Left lung (tissue), 10 donors: ENCODE measurements around the gene TTC7B. TPM values are rescaled to one million over a fixed set of nuclear protein-coding genes. Genes with fewer than 3 reads are reported as not detected.

ENCODE experiments used
- ATAC-seq: fragments of 200-7000 bp; cut with Tn5 transposase; one replicate; pipeline ENCODE4 v1.9.1; 2020; ENCODE audit warnings: moderate library complexity
- DNase-seq, 4 donors: peaks; one replicate each; pipeline ENCODE4 v3.0.0-alpha.2; 2013 to 2020
- H3K27ac ChIP-seq, 2 donors: fragments of 200-600 bp; sonication (generic) in 1 of 2; one replicate each; pipeline versions ENCODE4 v1.5.0 to v1.8.0; 2020 to 2021
- H3K27me3 ChIP-seq, 2 donors: fragments of 200-600 bp; sonication (generic) in 1 of 2; one replicate each; pipeline versions ENCODE4 v1.5.0 to v1.8.0; 2020 to 2021
- H3K36me3 ChIP-seq, 2 donors: fragments of 200-600 bp; sonication (generic) in 1 of 2; one replicate each; pipeline versions ENCODE4 v1.5.0 to v1.8.0; 2020 to 2021
- H3K4me1 ChIP-seq, 2 donors: fragments of 200-600 bp; one replicate each; pipeline ENCODE4 v1.8.0; 2021
- H3K4me3 ChIP-seq, 2 donors: fragments of 200-600 bp; sonication (generic) in 1 of 2; one replicate each; pipeline versions ENCODE4 v1.5.0 to v1.8.0; 2020 to 2021; ENCODE audit warnings: mild to moderate bottlenecking in 1 of 2
- H3K9me3 ChIP-seq, 2 donors: fragments of 200-600 bp; sonication (generic) in 1 of 2; one replicate each; pipeline versions ENCODE4 v1.5.0 to v1.8.0; 2020 to 2021
- CTCF ChIP-seq, 2 donors: fragments of 200-600 bp; sonication (generic) in 1 of 2; IDR thresholded peaks; one replicate each; pipeline versions ENCODE4 v1.5.0 to v1.8.0; 2021; ENCODE audit warnings: antibody characterized with exemption in 2 of 2
- intact Hi-C, 2 donors: fragments of 100-400 bp; cut with DNase I; formaldehyde crosslinking; loops; one replicate each; pipeline versions ENCODE4 v1.11.2 to v1.14.2; 2022
- polyA plus RNA-seq, 6 donors: library from polyadenylated mRNA; unstranded; fragments of 120-200 nt; gene quantifications; one replicate each; pipeline ENCODE4 v1.2.1, GENCODE V29; 2013; ENCODE audit not compliant: insufficient read length in 6 of 6
- total RNA-seq, 2 donors: library from RNA; stranded (reverse); fragmentation: NEBNext Ultra II Directional; extraction: Animal tissue kit (Norgen Biotek cat#: 25700); gene quantifications; one replicate each; pipeline ENCODE4 v1.2.1, GENCODE V29; 2021
- donor health status: DM: no; HTN: yes; CAD: no.
- donor health status: DM: no; HTN: no; CAD: no.

The TTC7B gene
- total and polyA plus RNA-seq, 8 donors = 26.8 to 47.5 (median 39.5) TPM

- no peak for TF ChIP-seq CTCF (IDR thresholded peaks at IDR 0.05)
- peaks cover 0 to 3% of the 10 kb centered on the region in 2 donors for H3K36me3 ChIP-seq
- H3K27me3 ChIP-seq = no peaks in the 10 kb centered on the region
- H3K4me1 ChIP-seq = peaks cover 3 to 41% of the 10 kb centered on the region in 2 donors
- no peak for DNase-seq
- no peak overlapping the region for H3K4me3 ChIP-seq
- intact Hi-C loops = no loop called here
- H3K27ac ChIP-seq = no peak overlapping the region
- H3K9me3 ChIP-seq = no peaks in the 10 kb centered on the region
- ATAC-seq = no peak
These were observed 139.9 kb downstream of the TTC7B start for GRCh38 chr14:90676356-90676755.

- peak; percentile 41 for ATAC-seq
- peaks cover 0 to 3% of the 10 kb centered on the region in 2 donors for H3K36me3 ChIP-seq
- intact Hi-C loops = no loop called here
- TF ChIP-seq CTCF (IDR thresholded peaks at IDR 0.05) = no peak
- no peaks in the 10 kb centered on the region for H3K9me3 ChIP-seq
- H3K4me3 ChIP-seq = no peak overlapping the region
- DNase-seq = no peak
- peaks cover 3 to 41% of the 10 kb centered on the region in 2 donors for H3K4me1 ChIP-seq
- H3K27me3 ChIP-seq = no peaks in the 10 kb centered on the region
- no peak overlapping the region for H3K27ac ChIP-seq
These were observed 140.8 kb downstream of the TTC7B start for GRCh38 chr14:90675399-90675798.

GRCh38 chr14:90674716-90675115, 141.5 kb downstream of the TTC7B start:
- Histone ChIP-seq H3K27me3 (no peaks in the 10 kb centered on the region), H3K4me3 (no peak overlapping the region), H3K36me3 (peaks cover 0 to 3% of the 10 kb centered on the region in 2 donors), H3K9me3 (no peaks in the 10 kb centered on the region), H3K4me1 (peaks cover 3 to 41% of the 10 kb centered on the region in 2 donors), H3K27ac (peak overlapping the region in 1 of 2 donors; percentile 42)
- no peak for DNase-seq
- TF ChIP-seq CTCF (IDR thresholded peaks at IDR 0.05) = no peak
- no peak for ATAC-seq
- intact Hi-C loops = no loop called here

GRCh38 chr14:90674043-90674670, 142.1 kb downstream of the TTC7B start:
- Histone ChIP-seq H3K4me1 (peaks cover 3 to 41% of the 10 kb centered on the region in 2 donors), H3K27me3 (no peaks in the 10 kb centered on the region), H3K9me3 (no peaks in the 10 kb centered on the region), H3K27ac (peak overlapping the region in 1 of 2 donors; percentile 42), H3K4me3 (no peak overlapping the region), H3K36me3 (peaks cover 0 to 3% of the 10 kb centered on the region in 2 donors)
- no peak for TF ChIP-seq CTCF (IDR thresholded peaks at IDR 0.05)
- no peak for ATAC-seq
- DNase-seq = no peak
- intact Hi-C loops = no loop called here

GRCh38 chr14:90671382-90672234, 144.6 kb downstream of the TTC7B start:
- DNase-seq (no peak), ATAC-seq (no peak)
- intact Hi-C loops = no loop called here
- H3K36me3 ChIP-seq = peaks cover 0 to 3% of the 10 kb centered on the region in 2 donors
- no peak overlapping the region for H3K27ac ChIP-seq
- peaks cover 0 to 20% of the 10 kb centered on the region in 2 donors for H3K4me1 ChIP-seq
- H3K9me3 ChIP-seq = no peaks in the 10 kb centered on the region
- TF ChIP-seq CTCF (IDR thresholded peaks at IDR 0.05) = no peak
- H3K4me3 ChIP-seq = no peak overlapping the region
- H3K27me3 ChIP-seq = no peaks in the 10 kb centered on the region
